T-helper 1 cell treated with Interleukin-12 subunit alpha and Interleukin-12 subunit beta and Interleukin-4 antibody, amounts not matched to agents 30 μg/mL and 1 μg/mL, for 36 hours (primary cell): ENCODE data around the gene ZNF787.

Source experiments
- H3K27ac Mint-ChIP-seq: one replicate; pipeline ENCODE4 v1.8.0; 2021; ENCODE audit warnings: mild to moderate bottlenecking, mixed read lengths
- H3K27me3 Mint-ChIP-seq: one replicate; pipeline ENCODE4 v1.8.0; 2021; ENCODE audit warnings: low read depth, mixed read lengths
- H3K36me3 Mint-ChIP-seq: one replicate; pipeline ENCODE4 v1.8.0; 2021; ENCODE audit warnings: low read depth, mixed read lengths
- H3K4me1 Mint-ChIP-seq: one replicate; pipeline ENCODE4 v1.8.0; 2021; ENCODE audit warnings: low read depth, mixed read lengths
- H3K4me3 Mint-ChIP-seq: one replicate; pipeline ENCODE4 v1.8.0; 2021; ENCODE audit warnings: mild to moderate bottlenecking, moderate library complexity, mixed read lengths
- H3K9me3 Mint-ChIP-seq: one replicate; pipeline ENCODE4 v1.8.0; 2021; ENCODE audit warnings: mixed read lengths

Gene ZNF787

DNA sequence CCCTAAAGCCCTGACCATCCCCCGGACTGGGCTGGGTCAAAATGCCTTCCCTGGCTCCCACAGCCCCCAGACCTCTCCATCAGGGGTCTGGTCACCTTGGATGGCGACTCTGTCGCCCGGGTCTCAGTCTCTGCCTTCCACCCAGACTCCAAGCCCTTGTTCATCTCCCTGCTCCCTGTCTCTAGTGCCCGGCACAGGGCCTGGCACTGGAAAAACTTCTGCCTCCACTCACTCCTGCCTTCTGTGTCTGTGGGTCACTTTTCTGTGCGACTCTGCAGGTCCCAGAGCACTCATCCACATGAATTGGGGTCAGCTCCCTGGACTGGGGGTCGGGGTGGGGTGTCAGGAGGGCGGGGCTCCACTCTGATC lies 1.1 kb downstream of the ZNF787 start:
- H3K9me3 Mint-ChIP-seq: no peaks in the 10 kb centered on the region
- no peaks in the 10 kb centered on the region for H3K36me3 Mint-ChIP-seq
- no peaks in the 10 kb centered on the region for H3K27me3 Mint-ChIP-seq
- H3K4me1 Mint-ChIP-seq: peaks cover 31% of the 10 kb centered on the region
- peak overlapping the region; percentile 88 for H3K4me3 Mint-ChIP-seq
- H3K27ac Mint-ChIP-seq: peak overlapping the region; percentile 83

DNA sequence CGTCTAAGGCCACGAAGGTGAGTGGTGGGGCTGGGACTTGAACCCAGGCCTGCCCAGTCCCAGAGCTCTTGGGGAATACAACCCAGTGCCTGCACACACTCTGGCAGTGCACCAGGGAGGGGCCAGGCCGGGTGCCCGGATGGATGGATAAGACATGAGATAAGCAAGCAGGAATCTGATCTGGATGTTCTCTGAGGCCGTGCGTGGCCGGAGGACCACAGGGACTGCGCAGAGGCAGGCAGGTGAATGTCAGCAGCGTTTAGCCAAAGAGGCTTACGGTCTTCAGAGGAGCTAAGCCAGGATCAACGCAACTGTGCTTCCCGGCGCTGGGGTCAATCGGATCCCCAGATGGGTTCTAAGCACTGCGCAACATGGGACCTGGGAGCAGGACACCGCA lies 1.5 kb downstream of the ZNF787 start:
- Mint-ChIP-seq H3K27me3 (no peaks in the 10 kb centered on the region), H3K9me3 (no peaks in the 10 kb centered on the region), H3K4me3 (peak overlapping the region; percentile 88), H3K36me3 (no peaks in the 10 kb centered on the region), H3K27ac (peak overlapping the region; percentile 71), H3K4me1 (peaks cover 33% of the 10 kb centered on the region)

DNA sequence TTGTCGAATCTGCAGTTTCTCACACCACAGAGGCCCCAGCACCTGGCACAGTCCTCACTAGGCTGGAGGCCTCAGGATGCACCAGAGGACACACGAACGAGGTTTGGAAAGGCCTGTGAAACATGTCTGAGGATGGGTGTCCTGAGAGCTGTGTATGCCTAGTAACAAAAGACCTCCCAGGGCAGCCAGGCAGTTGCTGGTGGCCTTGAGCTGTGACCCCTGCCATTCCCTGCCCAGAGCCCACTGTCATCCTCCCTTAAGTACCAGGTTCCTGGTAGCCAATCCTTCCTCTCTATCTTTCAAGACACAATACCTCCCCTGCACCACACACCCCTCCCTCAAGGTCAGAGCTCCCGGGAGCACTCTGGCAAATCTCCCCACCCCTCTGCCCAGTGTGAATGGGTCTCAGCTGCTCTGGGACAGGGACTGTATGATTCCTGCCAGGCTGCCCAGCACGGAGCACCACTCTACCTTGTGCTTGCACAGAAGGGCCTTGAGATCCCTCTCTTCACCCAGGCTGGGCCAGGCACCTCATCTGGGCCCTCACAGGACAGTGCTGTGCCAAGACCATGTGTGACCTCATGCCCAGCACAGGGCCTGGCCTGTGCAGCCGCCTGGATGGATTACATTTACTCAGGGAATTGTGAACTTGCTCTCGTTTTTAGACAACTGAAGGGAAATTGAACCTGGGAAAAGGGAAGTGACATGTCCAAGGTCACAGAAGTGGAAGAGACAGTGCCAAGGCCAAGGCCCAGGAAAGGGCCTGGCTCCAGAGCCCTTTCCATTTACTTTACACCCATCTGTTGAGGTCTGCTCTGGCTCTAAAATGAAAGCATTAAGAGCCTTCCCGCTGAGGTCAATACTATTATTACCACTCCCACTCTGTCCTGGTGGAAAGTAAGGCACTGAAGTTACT lies 2.2 kb downstream of the ZNF787 start:
- Mint-ChIP-seq H3K4me3 (peak overlapping the region; percentile 88), H3K9me3 (no peaks in the 10 kb centered on the region), H3K36me3 (no peaks in the 10 kb centered on the region), H3K27me3 (no peaks in the 10 kb centered on the region), H3K4me1 (peaks cover 32% of the 10 kb centered on the region), H3K27ac (peak overlapping the region; percentile 71)

DNA sequence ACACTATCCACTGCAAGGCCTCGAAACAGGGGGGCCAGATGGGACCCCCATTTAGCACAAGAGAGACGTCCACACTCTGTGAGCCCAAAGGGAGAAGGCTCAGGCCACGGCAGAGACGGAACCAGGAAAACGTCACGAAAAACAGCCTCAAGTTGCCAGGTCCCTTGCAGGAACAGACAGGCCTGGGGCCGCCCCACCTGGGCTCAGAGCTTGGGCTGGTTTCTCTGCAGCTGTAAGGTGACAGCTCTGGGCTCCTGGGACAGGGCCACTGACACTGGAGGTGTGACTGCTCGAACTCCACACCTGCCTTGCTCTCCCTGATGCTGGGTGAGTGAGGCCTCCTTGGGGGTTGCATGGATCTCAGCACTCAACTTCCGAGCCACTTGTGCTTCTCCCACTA lies 3.2 kb downstream of the ZNF787 start:
- H3K27ac Mint-ChIP-seq: no peak overlapping the region
- no peaks in the 10 kb centered on the region for H3K27me3 Mint-ChIP-seq
- no peak overlapping the region for H3K4me3 Mint-ChIP-seq
- H3K36me3 Mint-ChIP-seq: peaks cover 2% of the 10 kb centered on the region
- H3K4me1 Mint-ChIP-seq: peaks cover 36% of the 10 kb centered on the region
- H3K9me3 Mint-ChIP-seq: no peaks in the 10 kb centered on the region

DNA sequence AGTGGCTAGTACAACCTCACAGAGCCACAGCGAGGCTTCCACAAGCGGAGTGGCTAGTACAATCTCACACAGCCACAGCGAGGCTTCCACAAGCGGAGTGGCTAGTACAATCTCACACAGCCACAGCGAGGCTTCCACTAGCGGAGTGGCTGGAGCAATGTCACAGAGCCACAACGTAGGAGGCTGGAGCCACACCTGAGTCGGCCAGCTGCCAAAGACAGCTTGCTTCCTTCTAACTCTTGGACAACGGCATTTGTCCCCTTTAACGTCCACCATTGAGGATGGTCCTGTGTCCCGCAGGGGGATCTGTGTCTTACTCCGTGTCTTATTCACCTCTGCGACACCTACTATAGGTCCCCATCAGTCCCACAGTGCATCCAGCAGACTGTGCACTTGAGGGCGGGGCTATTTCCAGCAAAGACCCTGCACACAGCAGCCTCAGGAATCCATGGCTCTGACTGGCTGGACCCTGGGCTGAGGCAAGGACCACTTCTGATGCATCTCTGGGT lies 3.7 kb downstream of the ZNF787 start:
- H3K36me3 Mint-ChIP-seq: peaks cover 2% of the 10 kb centered on the region
- H3K27ac Mint-ChIP-seq: no peak overlapping the region
- H3K4me1 Mint-ChIP-seq: peaks cover 39% of the 10 kb centered on the region
- H3K4me3 Mint-ChIP-seq: no peak overlapping the region
- no peaks in the 10 kb centered on the region for H3K9me3 Mint-ChIP-seq
- no peaks in the 10 kb centered on the region for H3K27me3 Mint-ChIP-seq

DNA sequence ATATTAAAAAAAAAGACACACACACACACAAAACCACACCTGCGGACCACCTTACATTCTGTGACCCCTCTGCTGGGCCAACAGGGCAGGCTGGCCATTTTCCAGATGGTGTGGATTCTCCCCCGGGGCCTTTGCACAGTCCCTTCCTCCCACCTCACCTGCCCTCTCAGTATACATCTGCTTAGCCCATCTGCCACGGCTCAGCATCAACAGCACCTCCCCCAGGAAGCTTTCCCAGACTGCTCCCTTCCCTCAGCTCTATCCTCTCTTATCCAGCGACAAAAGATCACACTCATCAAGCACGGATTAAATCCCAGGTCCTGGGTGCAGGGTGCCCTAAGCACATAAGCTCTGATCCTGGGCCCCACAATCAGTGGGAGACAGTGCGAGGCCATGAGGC lies 4.5 kb downstream of the ZNF787 start:
- no peak overlapping the region for H3K4me3 Mint-ChIP-seq
- peaks cover 2% of the 10 kb centered on the region for H3K36me3 Mint-ChIP-seq
- H3K27me3 Mint-ChIP-seq: no peaks in the 10 kb centered on the region
- H3K9me3 Mint-ChIP-seq: no peaks in the 10 kb centered on the region
- no peak overlapping the region for H3K27ac Mint-ChIP-seq
- peaks cover 38% of the 10 kb centered on the region for H3K4me1 Mint-ChIP-seq

DNA sequence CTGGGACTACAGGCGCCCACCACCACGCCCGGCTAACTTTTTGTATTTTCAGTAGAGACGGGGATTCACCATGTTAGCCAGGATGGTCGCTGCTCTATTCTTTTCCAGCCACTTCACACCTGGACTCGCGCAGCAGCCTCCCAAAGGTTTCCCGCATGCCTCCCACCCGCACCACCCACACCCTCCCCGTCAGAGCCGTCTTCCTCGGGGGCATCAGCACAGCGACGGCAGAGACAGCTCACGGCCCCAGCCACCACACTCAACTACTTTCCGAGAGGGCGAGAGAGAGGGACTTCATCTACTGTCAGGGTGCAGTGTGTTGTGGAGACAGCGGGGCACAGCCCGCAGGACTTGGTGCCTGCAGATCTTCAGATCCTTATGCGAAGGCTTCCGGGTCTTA lies 5.6 kb downstream of the ZNF787 start:
- Mint-ChIP-seq H3K4me3 (no peak overlapping the region), H3K36me3 (peaks cover 2% of the 10 kb centered on the region), H3K27me3 (no peaks in the 10 kb centered on the region), H3K9me3 (no peaks in the 10 kb centered on the region), H3K4me1 (peaks cover 38% of the 10 kb centered on the region), H3K27ac (no peak overlapping the region)

DNA sequence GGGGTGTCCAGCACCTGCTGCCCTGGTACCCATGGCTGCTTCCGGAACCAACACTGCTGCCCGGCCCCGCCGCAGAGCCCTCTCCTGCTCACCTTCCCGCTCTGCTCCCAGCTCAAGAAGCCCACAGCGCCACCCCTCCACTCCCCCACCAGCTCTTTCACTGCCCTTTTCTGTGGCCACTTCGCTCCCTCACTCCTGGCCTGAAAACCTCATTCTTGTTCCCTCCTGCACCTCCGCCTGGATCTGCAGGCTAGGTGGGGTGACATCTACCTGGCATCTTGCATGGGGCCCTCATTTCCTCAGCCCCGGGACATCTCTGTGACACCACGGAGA lies 6.4 kb downstream of the ZNF787 start:
- no peaks in the 10 kb centered on the region for H3K9me3 Mint-ChIP-seq
- peaks cover 33% of the 10 kb centered on the region for H3K4me1 Mint-ChIP-seq
- peak overlapping the region; percentile 47 for H3K27ac Mint-ChIP-seq
- H3K36me3 Mint-ChIP-seq: peaks cover 2% of the 10 kb centered on the region
- H3K27me3 Mint-ChIP-seq: no peaks in the 10 kb centered on the region
- H3K4me3 Mint-ChIP-seq: no peak overlapping the region

DNA sequence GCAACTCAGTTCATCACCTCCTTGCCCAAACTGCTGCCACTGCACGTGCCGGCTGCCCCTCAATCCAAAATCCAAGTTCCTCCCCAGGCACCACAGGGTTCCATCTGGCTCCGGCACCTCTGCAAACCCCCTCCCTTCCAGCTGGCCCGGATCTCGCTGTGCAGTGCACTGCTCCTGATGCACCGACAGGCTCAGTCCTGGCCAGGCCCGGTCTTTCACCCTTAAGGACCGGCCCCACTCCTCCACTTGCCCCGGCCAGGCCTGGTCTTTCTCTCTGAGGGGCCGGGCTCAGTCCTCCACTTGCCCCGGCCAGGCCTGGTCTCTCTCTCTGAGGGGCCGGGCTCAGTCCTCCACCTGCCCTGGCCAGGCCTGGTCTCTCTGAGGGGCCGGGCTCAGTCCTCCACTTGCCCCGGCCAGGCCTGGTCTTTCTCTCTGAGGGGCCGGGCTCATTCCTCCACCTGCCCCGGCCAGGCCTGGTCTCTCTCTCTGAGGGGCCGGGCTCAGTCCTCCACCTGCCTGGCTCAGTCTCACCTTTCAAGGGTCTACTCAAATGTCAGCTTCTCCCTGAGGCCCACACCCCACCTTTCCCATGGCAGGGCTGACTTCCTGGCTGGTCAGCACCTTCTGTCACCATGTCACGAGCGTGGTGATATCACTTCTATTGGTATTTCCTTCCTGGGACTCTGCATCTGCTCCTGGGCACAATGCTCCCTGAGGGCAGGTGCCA lies 6.9 kb downstream of the ZNF787 start:
- no peaks in the 10 kb centered on the region for H3K9me3 Mint-ChIP-seq
- no peaks in the 10 kb centered on the region for H3K27me3 Mint-ChIP-seq
- peaks cover 30% of the 10 kb centered on the region for H3K4me1 Mint-ChIP-seq
- peaks cover 2% of the 10 kb centered on the region for H3K36me3 Mint-ChIP-seq
- H3K27ac Mint-ChIP-seq: no peak overlapping the region
- no peak overlapping the region for H3K4me3 Mint-ChIP-seq

DNA sequence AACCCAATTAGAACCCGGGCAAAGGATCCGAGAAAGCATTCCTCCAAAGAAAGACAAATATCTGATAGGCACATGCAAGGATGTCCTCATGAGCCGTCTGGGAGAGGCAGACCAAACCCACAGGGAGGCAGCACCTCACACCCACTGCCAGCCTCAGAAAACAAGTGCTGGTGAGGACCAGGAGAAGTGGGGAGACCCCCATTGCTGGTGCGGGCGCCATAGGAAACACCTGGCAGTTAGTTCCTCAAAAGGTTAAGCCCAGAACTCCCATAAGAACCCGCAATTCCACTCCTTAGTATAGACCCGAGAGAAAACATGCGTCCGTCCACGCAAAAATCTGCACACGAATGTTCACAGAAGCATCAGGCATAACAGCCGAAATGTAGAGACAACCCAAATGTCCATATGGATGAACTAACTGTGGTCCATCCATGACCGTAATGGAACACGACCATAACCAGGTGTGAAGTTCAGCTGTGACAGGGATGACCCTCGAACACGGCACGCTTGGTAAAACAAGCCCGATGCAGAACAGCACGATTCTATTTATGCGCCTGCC lies 7.9 kb downstream of the ZNF787 start:
- Mint-ChIP-seq H3K4me3 (no peak overlapping the region), H3K36me3 (peaks cover 2% of the 10 kb centered on the region), H3K4me1 (peaks cover 26% of the 10 kb centered on the region), H3K27ac (no peak overlapping the region), H3K9me3 (no peaks in the 10 kb centered on the region), H3K27me3 (no peaks in the 10 kb centered on the region)

DNA sequence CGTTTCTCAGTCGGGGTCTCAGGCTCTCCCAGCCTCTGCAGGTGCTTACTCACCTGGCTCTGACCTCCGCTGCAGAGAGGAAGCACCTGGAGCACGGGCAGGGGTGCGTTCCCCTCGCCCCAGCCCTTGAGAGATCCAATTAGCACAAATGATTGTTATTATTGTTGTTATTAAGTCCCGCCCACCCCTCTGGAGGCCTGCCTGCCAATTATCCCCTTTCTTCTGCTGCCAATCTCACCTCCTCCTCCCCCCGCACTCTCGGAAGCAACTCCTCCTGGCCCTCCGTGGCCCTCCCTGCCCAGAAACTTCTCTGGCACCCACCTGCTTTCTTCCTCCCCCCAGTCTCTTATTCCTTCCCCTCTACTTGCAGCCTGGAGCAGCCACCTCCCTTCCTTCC lies 8.8 kb downstream of the ZNF787 start:
- H3K9me3 Mint-ChIP-seq: no peaks in the 10 kb centered on the region
- H3K4me3 Mint-ChIP-seq: no peak overlapping the region
- H3K27me3 Mint-ChIP-seq: no peaks in the 10 kb centered on the region
- H3K36me3 Mint-ChIP-seq: peaks cover 2% of the 10 kb centered on the region
- peaks cover 23% of the 10 kb centered on the region for H3K4me1 Mint-ChIP-seq
- H3K27ac Mint-ChIP-seq: peak overlapping the region; percentile 41

DNA sequence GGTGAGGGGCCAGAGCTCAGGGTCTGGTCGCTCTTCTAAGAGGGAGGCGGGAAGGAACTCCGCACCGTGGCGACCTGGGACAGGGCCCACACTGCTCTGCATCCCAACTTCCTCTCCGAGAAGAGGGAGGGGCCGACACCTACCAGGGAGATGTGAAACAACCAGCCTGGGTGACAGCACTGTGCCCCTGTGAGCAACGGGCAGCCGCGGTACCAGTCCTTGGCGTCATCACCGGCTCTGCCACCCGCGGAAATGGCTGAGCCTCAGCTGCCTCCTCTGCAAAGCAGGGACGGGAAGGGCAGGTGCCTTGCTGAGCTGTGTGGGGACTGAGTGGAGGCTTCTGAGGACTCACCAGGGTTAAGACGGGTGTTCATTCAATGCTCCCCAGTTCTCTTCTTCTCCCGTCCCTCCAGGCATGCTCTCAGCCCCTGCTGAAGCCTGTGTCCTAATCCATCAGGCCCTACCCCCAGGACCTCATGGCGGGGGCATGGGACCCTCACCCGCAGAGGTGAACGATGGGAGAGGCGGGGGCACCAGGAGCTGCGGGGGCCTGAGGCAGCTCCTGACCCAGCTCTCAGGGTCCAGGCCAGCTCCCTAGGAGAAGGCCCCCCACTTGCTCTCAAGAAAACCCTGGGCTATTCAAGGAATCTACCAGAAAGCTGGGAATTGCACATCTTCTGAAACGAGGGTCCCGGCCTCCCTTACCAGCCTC lies 9.3 kb downstream of the ZNF787 start:
- no peaks in the 10 kb centered on the region for H3K27me3 Mint-ChIP-seq
- no peak overlapping the region for H3K4me3 Mint-ChIP-seq
- H3K27ac Mint-ChIP-seq: peak overlapping the region; percentile 41
- H3K36me3 Mint-ChIP-seq: peaks cover 2% of the 10 kb centered on the region
- no peaks in the 10 kb centered on the region for H3K9me3 Mint-ChIP-seq
- H3K4me1 Mint-ChIP-seq: peaks cover 22% of the 10 kb centered on the region

DNA sequence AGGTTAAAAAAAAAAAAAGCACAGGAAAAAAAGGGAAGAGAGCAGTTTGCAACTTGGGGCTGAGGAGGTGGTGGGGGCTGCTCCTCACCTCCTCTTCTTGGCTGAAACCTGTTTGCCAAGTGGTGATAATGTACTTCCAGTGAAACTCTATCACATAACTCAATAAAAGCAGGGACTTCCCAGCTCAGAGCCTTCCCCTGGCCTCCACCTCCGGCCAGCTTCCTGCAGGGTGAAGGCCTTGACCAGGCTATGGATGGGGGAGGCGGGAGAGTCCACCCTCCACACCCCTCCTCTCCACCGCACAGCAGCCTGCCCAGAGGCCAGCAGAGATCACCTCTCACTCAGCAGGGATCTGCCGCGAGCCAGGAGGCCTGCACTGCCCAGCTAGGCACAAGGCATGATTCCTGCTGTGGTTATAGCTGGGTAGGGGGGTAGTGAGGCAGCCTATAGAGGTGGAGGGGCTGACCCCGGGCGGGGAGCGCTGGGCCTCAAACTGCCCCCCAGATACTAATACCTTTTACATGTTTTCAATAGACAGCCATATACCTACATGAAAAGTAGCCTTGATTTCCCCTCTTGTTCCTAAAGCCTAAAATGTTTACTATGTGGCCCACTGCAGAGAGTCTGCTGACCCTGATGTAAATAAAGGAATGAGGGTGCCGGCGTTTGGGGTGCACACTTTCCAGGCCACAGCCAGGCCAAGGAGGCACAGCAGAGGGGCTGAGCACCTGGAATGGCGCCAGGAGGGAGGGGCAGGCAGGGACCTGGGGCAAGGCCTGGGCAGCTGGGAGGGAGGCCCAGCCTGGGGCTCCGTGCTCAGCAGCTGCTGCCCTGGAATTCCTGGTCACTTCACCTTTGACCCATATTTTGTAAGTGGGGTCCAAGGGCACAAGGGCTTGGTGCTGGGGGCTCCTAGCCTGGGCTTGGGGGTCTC lies 10.3 kb downstream of the ZNF787 start:
- peak overlapping the region; percentile 41 for H3K27ac Mint-ChIP-seq
- H3K9me3 Mint-ChIP-seq: no peaks in the 10 kb centered on the region
- H3K27me3 Mint-ChIP-seq: no peaks in the 10 kb centered on the region
- peaks cover 22% of the 10 kb centered on the region for H3K4me1 Mint-ChIP-seq
- no peak overlapping the region for H3K4me3 Mint-ChIP-seq
- peaks cover 2% of the 10 kb centered on the region for H3K36me3 Mint-ChIP-seq
